A673 (cell line): ENCODE results near the gene SHANK3. TPM values are rescaled to one million over a fixed set of nuclear protein-coding genes. Genes with fewer than 3 reads are reported as not detected.
A peak's percentile ranks its signal among the peaks of the same experiment; 100 is the strongest.

ENCODE experiments used
- BruUV-seq: library from RNA; stranded (reverse); fragments of 400-500 nt; replicated peaks from 2 replicates; lab custom pipeline; 2021; lab: Mats Ljungman, UMichigan
- CTCF ChIA-PET: fragments of 300-600 bp; sonication (Branson Sonifier 250); formaldehyde crosslinking; loops from one replicate; lab custom pipeline; 2022; ENCODE audit warnings: antibody characterized with exemption; lab: Charles Lee
- POLR2A ChIA-PET: fragments of 300-600 bp; sonication (Branson Sonifier 250); formaldehyde crosslinking; loops from one replicate; lab custom pipeline; 2022; ENCODE audit warnings: antibody characterized with exemption; ENCODE audit not compliant: low non-redundant PET; lab: Charles Lee
- DNase-seq: peaks from one replicate; pipeline ENCODE4 v3.0.0-alpha.2; 2015; ENCODE audit warnings: low spot score
- H3K27ac ChIP-seq: fragments of 200-600 bp; sonication (generic); 2 replicates; pipeline ENCODE4 v1.5.1; 2016; ENCODE audit warnings: mixed run types, low read depth, mild to moderate bottlenecking, mixed read lengths, antibody characterized with exemption, low read length; ENCODE audit not compliant: poor library complexity, severe bottlenecking
- H3K27me3 ChIP-seq: fragments of 200-600 bp; sonication (generic); replicated peaks from 2 replicates; pipeline ENCODE4 v1.6.1; 2017; ENCODE audit warnings: mixed run types, low read depth, mild to moderate bottlenecking, mixed read lengths, antibody characterized with exemption, low read length; ENCODE audit not compliant: insufficient read depth, poor library complexity
- H3K36me3 ChIP-seq: fragments of 200-600 bp; sonication (generic); 2 replicates; pipeline ENCODE4 v1.6.1; 2016; ENCODE audit warnings: mixed run types, mild to moderate bottlenecking, mixed read lengths, antibody characterized with exemption, low read length; ENCODE audit not compliant: insufficient read depth, poor library complexity, severe bottlenecking
- H3K4me1 ChIP-seq: fragments of 200-600 bp; sonication (generic); 2 replicates; pipeline ENCODE4 v1.6.1; 2017; ENCODE audit warnings: mixed run types, mild to moderate bottlenecking, mixed read lengths, antibody characterized with exemption, low read length; ENCODE audit not compliant: insufficient read depth, poor library complexity, severe bottlenecking
- H3K4me3 ChIP-seq: fragments of 200-600 bp; sonication (generic); 2 replicates; pipeline ENCODE4 v1.5.1; 2016; ENCODE audit warnings: low read depth, mixed run types, mild to moderate bottlenecking, mixed read lengths, low read length; ENCODE audit not compliant: poor library complexity, severe bottlenecking
- H3K9me3 ChIP-seq: fragments of 200-600 bp; sonication (generic); 2 replicates; pipeline ENCODE4 v1.6.1; 2016; ENCODE audit warnings: mixed run types, low read depth, mild to moderate bottlenecking, mixed read lengths, antibody characterized with exemption, low read length; ENCODE audit not compliant: poor library complexity, severe bottlenecking
- CTCF ChIP-seq: fragments of 300-800, 200-600 bp; sonication (generic); conservative IDR thresholded peaks from 2 replicates; pipeline ENCODE4 v1.5.1; 2017; ENCODE audit warnings: low read depth, mild to moderate bottlenecking, antibody characterized with exemption, low read length, moderate library complexity, mixed read lengths
- EZH2 ChIP-seq: fragments of 200-600 bp; sonication (generic); IDR thresholded peaks from 2 replicates; pipeline ENCODE4 v1.6.1; 2017; ENCODE audit warnings: borderline replicate concordance, low read depth, mild to moderate bottlenecking, mixed read lengths, antibody characterized with exemption, low read length; ENCODE audit not compliant: poor library complexity, severe bottlenecking
- intact Hi-C: fragments of 100-400 bp; cut with micrococcal nuclease; formaldehyde crosslinking; loops from one replicate; pipeline ENCODE4 v1.10.0; 2022; ENCODE audit not compliant: unreplicated experiment
- total RNA-seq: library from RNA; stranded (reverse); gene quantifications from 2 replicates; pipeline ENCODE4 v1.2.3, GENCODE V29; 2021

The SHANK3 gene
- total RNA-seq, 1 experiment from 2014 or later = 4.4 TPM

- no peaks in the 10 kb centered on the region for H3K9me3 ChIP-seq
- H3K27ac ChIP-seq = no peak overlapping the region
- CTCF ChIA-PET = no interaction called here
- H3K4me1 ChIP-seq = no peaks in the 10 kb centered on the region
- no peaks in the 10 kb centered on the region for H3K36me3 ChIP-seq
- no peak for DNase-seq
- POLR2A ChIA-PET = no interaction called here
- BruUV-seq = no TSS peak
- no peak for TF ChIP-seq CTCF
- peak; percentile 61 for TF ChIP-seq EZH2
- no peak overlapping the region for H3K4me3 ChIP-seq
- intact Hi-C loops = no loop called here
- peaks cover 22% of the 10 kb centered on the region for H3K27me3 ChIP-seq
Measured at GRCh38 chr22:50720301-50721256, 48.0 kb downstream of the SHANK3 start.

- H3K4me1 ChIP-seq = no peaks in the 10 kb centered on the region
Measured at GRCh38 chr22:50721257-50721844, 48.7 kb downstream of the SHANK3 start.

More at GRCh38 chr22:50721257-50721844, 48.7 kb downstream of the SHANK3 start:
- DNase-seq = no peak
- BruUV-seq = no TSS peak
- Histone ChIP-seq H3K27me3 (peaks cover 22% of the 10 kb centered on the region), H3K4me3 (no peak overlapping the region), H3K9me3 (no peaks in the 10 kb centered on the region), H3K27ac (no peak overlapping the region), H3K36me3 (no peaks in the 10 kb centered on the region)
- ChIA-PET POLR2A (no interaction called here), CTCF (no interaction called here)
- TF ChIP-seq CTCF (no peak), EZH2 (no peak)
- intact Hi-C loops = no loop called here
